Stimulated activated CD8-positive, alpha-beta memory T cell treated with anti-CD3 and anti-CD28 coated beads, Interleukin-15, amount 100 ng/mL, for 1 hour (primary cell): Measurements from ENCODE around the gene MX1.
A peak's percentile ranks its signal among the peaks of the same experiment; 100 is the strongest.

ENCODE experiments used
- DNase-seq: peaks from one replicate; pipeline ENCODE4 v3.0.0-alpha.2; 2020; ENCODE audit warnings: low read depth

MX1 gene

DNA sequence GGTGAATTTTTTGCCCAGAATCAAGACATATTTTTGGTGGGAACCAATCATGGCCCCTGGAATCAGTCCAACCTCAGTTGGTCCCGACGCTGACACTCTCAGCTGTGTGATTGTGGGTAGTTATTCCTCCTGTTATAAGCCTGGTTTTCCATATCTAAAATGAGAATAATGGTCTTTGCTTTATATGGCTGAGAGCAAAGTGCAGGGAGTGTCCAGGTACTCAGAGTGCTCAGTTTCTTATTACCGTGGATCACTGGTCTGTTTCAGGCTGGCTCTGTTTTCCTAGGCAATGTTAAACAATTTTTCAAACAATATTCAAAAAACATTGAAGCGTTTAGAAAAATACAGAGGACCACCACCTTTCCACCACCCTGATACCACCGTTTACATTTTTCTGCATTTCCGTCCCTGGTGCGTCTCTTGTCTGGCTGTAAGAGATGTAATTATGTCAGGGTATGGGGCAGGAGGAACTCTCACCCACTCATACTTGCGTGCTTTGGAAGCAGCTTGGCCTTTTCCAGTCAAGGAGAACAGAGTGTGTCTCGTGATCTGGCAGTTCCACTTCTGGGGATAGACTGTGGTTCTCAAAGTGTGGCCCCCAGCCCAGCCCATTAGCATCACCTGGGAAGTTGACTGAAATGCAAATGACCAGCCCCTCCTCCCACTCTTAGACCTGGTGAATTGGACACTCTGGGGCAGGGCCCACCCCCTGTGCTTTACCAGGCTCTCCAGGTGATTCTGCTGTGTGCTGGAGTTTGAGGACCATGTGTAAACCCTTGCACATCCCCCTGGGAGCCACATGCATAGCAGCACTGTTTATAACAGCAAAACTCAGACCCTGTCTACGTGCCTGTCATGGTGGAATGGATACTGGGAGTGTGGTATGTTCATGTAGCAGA is 6.8 kb downstream of the MX1 start:
- no peak for DNase-seq

DNA sequence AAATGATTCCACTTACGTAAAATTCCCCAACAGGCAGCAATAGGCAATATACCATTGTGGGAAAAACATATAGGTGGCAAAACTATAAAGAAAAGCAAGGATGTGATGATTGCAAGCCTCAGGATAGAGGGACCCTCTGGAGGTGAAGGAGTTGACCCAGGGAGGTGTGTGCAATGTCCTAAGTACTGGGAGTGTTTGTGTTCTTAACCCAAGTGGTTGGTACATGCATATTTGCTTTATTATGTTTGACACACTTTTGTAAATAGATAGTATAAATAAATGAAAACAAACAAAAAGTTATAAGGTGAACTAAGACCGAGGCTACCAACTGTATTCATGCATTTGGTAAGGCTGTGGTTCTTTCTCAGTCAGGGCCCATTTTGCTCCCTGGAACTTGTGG is 7.5 kb downstream of the MX1 start:
- no peak for DNase-seq

DNA sequence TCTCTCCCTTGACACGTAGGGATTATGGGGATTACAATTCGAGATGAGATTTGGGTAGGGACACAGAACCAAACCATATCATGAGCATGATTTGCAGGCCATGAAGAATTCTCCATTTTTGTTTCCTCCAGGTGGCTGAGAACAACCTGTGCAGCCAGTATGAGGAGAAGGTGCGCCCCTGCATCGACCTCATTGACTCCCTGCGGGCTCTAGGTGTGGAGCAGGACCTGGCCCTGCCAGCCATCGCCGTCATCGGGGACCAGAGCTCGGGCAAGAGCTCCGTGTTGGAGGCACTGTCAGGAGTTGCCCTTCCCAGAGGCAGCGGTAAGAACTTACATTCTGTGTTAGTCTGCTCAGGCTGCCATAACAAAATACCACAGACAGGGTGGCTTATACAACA is 9.7 kb downstream of the MX1 start:
- DNase-seq = no peak

DNA sequence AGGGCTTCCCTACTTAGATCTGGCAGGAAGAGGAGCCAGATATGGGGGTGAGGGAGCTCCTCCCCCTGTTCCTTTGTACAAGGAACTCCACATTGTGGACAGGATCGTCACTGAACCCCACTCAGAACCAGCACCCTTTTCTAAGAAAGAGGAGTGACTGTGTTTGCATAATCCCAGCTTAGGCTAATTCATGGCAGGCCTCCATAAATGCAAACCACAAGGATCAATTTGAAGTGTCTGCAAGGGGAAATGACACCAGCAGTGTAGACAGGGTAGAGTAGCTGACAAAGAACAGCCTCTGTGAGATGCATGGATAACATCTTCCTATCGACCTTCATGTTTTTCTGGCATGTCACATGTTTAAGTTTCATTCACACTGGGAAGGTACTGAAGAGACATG is 11.7 kb downstream of the MX1 start:
- DNase-seq = no peak

DNA sequence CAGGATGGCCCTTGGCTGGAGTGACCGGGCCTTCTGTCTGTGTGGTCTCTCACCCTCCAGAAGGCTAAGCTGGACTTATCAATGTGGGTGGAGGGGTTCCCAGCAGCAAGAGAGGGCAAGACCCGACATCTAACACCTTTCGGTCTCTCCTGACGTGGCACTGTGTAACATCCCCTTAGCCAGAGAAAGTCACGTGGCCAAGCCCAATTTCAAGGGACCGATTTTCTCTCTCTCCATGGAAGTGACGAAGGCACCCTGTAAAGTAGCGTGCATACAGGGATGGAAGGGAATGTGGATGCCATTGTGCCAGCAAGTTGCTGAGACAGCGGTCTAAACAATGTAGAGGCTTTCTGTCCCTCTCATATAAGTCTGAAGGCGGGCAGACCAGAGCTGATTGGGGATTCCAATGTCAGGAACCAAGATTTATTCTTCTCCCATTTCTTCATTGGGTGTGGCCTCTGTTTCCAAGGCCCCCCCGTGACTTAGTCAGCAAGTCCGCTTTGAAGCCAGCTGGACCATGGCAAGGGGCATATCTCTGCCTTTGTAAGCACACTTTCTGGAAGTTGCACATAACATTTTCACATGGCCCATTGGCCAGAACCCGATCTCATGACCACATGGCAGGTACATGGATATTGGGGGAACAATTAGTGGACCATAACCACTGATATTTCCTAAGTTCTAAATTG is 12.5 kb downstream of the MX1 start:
- no peak for DNase-seq

DNA sequence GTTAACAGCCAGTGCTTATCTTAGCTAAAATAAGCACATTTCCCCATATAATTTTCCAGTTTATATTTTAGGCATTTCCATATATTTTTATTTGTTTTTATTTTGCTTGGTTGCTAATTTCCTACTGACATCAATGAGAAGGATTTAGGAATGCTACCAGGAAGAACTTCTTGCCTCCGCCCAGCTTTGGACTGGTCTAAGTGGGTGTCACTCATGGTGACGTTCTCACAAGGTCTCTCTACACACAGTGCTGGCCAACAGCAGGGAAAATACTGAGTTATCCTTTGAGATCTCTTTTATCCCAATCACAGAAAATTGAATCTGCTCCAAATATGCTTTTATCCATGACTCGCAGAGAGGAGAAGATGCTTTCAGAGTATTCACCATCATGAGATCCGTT is 13.2 kb downstream of the MX1 start:
- no peak for DNase-seq

DNA sequence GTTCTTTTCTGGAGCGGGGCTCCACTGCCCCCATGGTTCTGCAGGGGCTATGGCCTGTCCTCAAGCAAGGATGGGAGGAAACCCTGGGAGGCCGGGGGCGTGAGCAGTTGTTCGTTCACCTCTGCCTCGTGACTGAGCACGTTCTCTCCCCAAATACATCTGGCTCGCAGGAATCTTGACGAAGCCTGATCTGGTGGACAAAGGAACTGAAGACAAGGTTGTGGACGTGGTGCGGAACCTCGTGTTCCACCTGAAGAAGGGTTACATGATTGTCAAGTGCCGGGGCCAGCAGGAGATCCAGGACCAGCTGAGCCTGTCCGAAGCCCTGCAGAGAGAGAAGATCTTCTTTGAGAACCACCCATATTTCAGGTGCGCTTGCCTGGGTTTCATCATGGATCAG is 15.5 kb downstream of the MX1 start:
- no peak for DNase-seq

DNA sequence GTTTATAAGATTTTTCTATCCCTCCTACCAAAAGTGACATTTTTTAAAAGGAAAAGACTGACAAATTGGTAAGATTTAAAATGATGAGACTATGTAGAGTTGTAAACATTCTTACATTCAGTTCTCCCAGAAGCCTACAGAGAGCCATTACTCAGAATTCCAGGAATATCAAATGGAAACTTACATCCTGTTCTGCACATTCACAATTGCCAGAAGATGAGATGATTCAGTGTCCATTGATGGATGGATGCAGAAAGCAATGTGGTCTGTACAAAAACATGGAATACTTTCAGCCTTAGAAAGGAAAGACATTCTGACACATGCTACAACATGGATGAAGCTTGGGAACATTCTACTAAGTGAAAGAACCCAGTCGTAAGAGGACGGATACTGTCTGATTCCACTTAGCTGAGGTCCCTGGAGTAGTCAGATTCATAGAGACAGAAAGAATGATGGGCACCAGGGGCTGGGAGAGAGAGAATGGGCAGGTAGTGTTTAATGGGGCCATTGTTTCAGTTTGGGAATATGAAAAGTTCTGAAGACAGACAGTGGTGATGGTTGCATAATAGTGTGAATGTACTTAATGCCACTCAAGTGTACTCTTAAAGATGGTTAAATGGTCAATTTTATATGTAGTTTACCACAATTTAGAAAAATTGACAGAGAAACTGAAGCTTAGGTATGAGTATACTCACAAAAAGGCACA is 16.6 kb downstream of the MX1 start:
- DNase-seq = no peak

DNA sequence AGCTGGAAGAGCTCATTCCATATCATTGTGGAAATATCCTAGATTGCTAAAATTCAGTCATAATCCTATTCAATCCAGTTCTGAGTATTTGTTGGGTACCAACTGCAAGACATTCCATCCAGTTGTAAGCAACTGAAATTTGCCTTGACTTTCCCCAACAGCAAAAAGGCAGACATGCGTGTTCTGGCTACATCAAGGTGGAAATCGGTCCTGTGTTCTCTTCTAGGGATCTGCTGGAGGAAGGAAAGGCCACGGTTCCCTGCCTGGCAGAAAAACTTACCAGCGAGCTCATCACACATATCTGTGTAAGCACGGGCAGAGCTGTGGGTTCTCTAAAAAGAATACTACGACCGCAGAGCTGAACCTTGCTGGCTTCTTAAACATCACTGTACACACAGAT is 17.5 kb downstream of the MX1 start:
- no peak for DNase-seq

DNA sequence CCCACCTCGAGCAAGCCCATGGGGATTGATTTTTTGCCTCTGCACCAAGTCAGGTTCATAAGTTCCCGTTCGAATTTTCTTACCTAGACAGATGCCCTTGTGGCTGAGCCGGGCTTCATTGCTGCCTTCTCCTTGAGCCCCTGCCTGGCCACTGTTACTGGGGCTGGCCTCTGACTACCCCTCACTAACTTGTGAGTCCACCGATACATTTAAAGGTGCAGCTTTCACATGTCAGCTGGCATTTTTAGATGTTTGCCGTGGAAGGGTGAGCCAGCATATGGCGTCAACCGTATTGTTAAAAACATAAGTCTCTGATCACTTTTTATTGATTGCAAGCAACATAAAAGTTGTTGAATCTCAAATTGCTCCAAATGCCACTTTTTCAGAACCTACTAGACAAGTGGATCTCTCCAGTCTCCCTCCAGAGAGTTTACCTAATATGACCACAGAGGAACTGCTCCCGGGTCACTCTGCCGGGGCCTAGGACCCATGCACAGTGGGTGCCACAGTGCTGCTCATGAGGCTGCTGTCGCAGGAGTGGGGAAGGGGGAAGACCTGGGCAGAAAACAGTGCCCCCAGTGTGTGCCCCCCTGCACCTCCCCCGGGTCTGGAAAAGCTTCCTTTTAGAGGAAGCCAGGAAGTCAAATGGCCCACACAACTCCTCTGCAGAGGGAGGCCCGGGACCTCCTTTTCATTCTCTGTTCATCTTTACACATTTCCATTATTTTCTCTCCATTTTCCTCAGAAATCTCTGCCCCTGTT is 18.8 kb downstream of the MX1 start:
- no peak for DNase-seq

DNA sequence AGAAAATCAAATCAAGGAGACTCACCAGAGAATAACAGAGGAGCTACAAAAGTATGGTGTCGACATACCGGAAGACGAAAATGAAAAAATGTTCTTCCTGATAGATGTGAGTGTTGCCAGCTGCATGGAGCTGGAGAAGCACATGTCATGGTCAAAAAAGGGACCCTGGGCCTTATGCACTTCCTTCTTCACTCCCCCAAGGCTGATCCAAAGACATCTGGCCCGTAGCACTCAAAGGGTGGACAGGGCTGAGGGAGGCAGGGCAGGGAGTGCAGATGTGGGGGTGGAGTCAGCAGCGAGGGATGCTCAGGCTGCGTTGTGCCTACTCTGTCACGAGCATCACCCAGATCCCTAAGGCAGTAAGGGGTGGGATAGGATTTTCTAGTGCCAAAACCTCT is 19.4 kb downstream of the MX1 start:
- DNase-seq = no peak

DNA sequence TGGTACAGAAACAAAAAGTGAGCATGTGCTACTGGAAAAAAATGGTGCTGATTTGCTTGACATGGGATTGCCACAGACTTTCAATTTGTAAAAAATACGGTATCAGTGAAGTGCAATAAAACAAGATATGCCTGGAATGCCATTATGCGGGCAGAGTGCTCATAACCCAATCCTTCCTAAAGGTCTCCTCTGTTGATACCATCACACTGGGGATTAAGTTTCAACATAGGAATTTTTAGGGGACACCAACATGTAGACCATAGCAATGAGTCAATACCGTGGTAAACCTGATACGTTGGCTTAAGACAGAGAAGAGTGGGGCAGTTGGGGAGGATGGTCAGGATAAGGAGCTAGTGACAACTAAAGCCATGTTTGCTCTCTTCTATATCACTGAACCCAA is 20.5 kb downstream of the MX1 start:
- DNase-seq = no peak

DNA sequence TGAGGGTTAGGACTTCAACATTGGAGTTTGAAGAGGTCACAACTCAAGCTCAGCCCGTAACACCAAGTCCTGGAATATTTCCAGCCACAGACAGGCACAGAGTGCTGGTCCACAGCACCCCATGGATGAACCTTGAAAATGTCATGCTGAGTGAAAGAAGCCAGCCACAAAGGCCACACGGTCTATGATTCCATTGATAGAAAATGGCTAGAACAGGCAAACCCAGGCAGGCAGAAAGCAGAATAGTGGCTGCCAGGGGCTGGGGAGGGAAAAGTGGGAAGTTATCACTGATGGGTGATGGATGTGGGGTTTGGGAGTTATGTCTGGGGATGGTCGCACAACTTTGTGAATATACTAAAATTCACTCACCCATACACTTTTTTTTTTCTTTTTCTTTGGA is 21.3 kb downstream of the MX1 start:
- DNase-seq = no peak

DNA sequence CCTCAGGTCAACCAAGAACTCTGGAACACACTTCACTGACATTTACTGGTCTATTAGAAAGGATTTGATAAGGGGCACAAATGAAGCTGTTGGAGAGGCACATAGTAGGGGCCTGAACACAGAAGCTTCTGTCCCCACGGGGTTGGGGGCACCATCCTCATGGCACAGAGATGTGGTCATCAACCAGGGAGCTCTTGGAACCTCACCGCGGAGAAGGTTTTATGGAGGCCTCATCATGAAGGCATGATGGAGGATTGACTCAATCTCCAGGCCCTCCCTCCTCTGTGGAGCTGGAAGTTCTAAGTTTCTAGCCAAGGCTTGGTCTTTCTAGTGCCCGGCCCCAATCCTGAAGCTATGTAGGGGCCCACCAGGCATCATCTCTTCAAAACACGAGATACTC is 23.6 kb downstream of the MX1 start:
- no peak for DNase-seq

DNA sequence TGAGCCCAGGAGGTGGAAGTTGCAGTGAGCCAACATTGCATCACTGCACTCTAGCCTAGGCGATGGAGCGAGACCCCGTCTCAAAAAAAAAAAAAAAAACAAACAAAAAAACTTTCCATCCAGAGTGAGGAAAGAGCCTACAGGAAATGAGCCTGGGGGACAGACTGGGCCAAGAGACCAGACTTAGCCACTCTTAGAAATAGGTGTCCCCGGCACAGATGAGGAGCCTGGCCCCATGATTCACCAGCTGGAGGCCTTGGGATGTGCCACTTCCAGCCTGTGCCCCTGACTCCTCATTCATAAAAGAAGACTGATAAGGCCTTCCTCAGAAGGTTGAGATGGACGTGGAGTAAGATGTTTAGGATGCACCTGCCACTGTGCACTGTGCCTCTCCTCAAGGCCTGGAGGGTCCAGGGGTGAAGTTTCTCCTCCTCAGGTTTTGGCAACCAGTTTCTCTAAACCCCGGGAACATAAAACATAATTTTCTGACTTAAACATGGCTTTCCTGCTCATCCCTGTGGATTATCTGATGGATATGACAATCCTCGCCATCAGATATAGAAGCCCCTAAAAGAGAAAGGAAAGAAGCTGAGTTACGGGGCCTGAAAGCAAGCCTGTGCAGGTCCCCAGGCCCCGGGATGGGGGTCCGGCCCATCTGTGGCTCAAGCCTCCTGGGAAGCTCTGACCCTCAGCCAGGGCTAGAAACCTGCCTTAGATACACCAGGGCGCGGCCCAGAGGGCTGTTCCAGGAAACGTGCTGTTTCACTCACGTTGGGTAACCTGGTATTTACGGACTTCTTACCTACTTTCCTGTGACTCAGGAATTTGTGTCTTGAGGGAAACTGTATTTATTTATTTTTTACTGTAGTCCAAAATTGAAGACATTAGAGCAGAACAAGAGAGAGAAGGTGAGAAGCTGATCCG is 26.0 kb downstream of the MX1 start:
- no peak for DNase-seq

DNA sequence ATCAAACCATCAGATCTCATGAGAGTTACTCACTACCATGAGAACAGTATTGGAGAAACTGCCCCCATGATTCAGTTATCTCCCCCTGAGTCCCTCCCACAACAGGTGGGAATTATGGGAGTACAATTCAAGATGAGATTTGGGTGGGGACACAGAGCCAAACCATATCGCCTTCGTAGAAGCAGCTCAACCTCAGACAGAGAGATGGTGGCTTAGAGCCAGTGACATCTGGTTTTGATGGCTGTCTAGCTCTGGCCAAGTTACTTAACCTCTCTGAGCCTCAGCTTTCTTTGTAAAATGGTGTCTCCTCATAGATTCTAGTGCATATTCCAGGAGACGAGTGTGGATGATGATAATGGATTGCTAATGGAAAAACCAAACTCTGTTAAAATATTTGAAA is 27.2 kb downstream of the MX1 start:
- DNase-seq = no peak

DNA sequence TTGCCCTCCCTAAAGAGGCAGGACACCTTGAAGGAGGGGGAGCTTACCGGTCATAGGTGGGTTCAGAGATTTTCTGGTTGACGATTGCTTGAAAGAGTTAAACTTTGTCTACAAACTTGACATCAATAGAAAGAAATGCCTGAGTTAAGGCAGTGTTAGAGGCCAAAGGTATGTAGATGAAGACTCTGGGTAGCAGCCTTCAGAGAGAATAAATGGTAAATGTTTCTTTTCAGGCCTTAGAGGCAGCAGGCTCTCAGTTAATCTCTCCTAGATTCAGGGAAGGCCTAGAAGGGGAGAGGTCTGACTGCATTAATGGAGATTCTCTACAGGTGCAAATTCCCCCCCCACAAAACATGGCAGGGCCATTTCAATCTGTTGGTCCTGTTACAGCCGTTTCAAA is 27.7 kb downstream of the MX1 start:
- no peak for DNase-seq

DNA sequence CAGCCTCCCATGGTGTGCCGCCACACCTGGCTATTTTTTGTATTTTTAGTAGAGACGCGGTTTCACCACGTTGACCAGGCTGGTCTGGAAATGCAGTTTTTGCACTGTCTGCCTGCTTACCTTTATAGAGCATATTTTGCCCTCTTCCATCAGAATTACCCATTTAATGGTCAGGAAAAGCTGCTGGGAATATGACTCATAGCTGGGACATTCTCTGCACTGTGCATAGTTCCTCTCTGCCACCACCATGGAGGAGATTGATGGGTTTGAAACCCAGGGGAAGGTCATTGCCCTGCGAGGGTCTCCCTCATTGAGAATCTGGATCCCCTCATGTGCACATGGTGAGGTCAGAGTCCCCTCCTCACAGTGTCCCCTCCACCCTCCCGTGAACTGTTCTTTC is 32.1 kb downstream of the MX1 start:
- DNase-seq = no peak

DNA sequence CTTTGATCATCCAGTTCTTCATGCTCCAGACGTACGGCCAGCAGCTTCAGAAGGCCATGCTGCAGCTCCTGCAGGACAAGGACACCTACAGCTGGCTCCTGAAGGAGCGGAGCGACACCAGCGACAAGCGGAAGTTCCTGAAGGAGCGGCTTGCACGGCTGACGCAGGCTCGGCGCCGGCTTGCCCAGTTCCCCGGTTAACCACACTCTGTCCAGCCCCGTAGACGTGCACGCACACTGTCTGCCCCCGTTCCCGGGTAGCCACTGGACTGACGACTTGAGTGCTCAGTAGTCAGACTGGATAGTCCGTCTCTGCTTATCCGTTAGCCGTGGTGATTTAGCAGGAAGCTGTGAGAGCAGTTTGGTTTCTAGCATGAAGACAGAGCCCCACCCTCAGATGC is 32.5 kb downstream of the MX1 start:
- DNase-seq = no peak

DNA sequence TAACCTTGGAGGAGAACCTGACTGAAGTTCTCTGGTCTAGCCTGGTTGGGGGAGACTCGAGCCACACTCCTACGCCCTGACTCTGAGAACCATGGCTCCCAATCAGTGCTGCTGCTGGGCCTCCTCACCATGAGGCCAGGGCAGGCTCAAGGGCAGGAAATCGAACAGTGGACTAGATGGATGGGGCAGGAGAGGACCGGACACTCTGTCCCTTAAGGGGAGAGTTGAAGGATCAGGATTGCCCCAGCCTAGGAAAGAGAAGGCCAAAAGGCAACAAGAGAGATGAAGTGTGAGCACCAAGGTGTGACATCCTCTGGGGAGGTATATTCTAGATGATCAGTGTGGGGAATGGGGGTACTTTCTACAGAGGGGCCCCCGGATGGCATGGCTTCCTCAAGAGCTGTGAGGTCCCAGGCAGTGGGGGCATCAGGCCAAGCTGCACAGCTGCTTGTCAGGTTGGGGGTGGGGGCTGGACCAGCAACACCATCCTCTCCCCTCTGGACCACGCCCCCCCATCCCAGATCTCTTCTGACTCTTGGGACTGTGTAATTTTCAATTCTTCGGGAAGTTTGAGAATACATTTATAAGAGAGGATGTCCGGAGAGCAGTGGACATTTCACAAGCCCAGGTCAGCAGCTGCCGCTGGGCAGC is 34.0 kb downstream of the MX1 start:
- DNase-seq = peak; percentile 21
